ENCODE results near the gene NARS2. TPM values are rescaled to one million over a fixed set of nuclear protein-coding genes. Genes with fewer than 3 reads are reported as not detected.

NARS2 gene
- total RNA-seq, 1 experiment from 2014 or later, result 26.9 TPM

DNA sequence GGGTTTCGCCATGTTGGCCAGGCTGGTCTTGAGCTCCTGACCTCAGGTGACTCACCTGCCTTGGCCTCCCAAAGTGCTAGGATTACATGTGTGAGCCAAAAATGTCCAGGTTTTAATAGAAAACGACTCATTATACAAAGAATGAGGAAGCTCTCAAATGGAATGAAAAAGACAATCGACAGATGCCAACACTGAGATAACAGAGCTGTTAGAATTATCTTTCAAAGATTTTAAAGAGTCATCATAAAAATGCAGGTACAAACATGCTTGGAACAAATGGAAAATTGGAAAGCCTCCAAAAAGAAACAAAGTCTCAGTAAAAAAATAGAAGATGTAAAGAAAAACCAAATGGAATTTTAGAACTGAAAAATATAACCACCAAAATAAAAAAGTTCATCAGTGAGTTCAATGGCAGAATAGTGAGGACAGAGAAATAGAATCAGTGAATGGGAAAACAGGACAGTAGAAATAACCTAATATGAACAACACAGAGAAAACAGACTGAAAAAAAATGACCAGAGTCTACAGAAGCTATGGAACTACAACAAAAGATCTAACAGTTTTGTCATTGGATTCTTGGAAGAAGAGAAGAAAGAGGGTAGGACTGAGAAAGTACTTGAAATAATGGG lies 168.0 kb downstream of the NARS2 start:
- in situ Hi-C loops (cut with HindIII; ENCODE audit: low pct_unique_long_range_greater_than_20kb, low sequenced_read_pairs), result no loop called here
- DNase-seq (ENCODE audit: low read depth), result peak; percentile 26

DNA sequence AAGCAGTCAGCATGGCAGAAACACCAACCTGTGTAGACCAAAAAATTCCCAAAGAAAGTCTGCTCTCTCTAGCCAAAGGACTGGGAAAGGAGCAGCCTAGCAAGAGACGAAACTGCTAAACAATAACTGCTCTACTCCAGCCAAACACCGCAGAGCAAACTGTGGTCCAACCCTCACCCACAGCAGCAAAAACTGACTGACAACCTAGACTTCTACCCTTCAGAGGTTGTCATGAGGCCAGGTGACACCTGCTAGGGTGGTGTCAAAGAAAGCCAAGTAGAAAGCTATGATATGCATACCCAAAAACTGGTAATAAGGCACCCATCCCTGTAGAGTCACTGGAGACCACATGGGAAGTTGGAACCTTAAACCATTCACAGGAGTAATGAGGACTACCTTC lies 168.9 kb downstream of the NARS2 start:
- in situ Hi-C loops (cut with HindIII; ENCODE audit: low pct_unique_long_range_greater_than_20kb, low sequenced_read_pairs), result no loop called here
- DNase-seq (ENCODE audit: low read depth), result no peak

DNA sequence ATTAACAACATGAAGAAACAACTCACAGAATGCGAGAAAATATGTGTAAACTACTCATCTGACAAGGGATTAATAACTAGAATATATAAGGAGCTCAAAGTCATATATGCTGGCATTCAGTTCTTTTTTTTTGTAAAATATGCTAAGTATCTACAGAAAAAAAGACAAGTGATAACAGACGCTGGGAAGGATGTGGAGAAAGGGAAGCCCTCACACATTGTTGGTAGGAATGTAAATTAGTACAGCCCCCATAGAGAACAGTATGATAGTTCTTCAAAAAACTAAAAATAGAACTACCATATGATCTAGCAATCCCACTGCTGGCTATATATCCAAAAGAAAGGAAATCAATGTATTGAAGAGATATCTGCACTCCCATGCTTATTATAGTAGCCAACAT lies 170.9 kb downstream of the NARS2 start:
- in situ Hi-C loops (cut with HindIII; ENCODE audit: low pct_unique_long_range_greater_than_20kb, low sequenced_read_pairs), result no loop called here
- DNase-seq (ENCODE audit: low read depth), result no peak

DNA sequence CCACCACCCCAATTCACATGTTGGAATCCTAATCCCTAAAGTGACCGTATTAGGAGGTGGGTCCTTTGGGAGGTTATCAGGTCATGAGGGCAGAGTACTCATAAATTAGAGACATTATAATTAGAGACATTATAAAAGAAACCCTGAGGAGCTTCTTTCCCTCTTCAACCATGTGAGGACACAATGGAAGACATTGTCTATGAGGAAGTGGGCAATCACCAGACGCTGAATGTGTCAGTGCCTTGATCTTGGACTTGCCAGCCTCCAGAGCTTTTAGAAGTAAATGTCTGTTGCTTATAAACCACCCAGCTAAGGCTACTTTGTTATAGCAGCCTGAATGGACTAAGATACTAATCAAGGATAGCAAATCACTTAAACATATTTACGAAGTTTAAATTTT lies 171.8 kb downstream of the NARS2 start:
- DNase-seq (ENCODE audit: low read depth), result no peak
- in situ Hi-C loops (cut with HindIII; ENCODE audit: low pct_unique_long_range_greater_than_20kb, low sequenced_read_pairs), result no loop called here

DNA sequence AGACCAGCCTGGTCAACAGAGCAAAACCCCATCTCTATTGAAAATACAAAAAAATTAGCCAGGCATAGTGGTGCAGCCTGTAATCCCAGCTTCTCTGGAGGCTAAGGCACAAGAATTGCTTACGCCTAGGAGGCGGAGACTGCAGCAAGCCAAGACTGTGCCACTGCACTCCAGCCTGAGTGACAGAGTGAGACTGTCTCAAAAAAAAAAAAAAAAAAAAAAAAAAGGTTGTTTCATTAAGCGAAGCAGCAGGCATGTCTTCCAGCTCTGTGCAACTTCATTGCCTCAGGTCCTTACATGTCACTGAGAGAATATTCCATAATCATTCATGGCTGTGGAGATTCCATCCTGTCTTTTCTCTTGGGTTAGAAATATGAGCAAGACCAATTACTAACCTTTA lies 174.0 kb downstream of the NARS2 start:
- in situ Hi-C loops (cut with HindIII; ENCODE audit: low pct_unique_long_range_greater_than_20kb, low sequenced_read_pairs), result no loop called here
- no peak for DNase-seq (ENCODE audit: low read depth)

DNA sequence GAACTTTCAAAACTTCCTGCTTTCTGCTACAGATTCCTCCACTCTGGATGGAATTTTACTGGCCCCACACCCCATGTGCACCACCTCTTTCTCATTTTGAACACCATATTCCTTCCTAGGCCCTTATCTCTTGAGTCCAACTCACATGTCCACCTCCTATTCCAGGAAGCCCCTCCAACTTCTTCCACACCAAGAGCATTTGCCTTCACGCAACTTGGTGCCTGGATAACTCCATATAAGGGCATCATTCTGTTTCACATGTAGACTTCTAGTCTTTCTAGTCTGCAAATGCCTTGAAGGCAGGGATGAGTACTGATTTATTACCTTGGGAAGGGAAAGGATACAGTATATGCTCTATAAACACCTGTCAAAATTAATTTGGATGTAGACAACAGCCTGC lies 174.5 kb downstream of the NARS2 start:
- in situ Hi-C loops (cut with HindIII; ENCODE audit: low pct_unique_long_range_greater_than_20kb, low sequenced_read_pairs), result no loop called here
- no peak for DNase-seq (ENCODE audit: low read depth)

DNA sequence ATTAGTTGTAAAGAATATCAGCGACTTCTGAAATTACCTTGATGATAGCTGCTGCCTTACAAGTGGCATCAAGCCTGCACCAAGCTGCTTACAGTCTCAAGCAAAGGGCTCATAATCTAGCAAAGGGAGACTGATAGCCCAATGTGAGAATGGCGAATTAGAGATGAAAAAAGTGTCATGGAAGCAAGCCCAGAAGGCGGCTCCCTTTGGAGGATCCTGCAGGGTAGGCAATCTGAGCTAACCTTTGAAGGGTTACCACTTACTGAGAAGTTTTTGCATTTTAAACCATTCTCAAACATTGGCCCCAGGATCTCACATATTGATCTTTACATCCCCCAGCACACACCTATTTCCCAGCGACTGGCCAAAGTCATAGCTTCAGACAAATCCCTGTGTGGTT lies 175.5 kb downstream of the NARS2 start:
- in situ Hi-C loops (cut with HindIII; ENCODE audit: low pct_unique_long_range_greater_than_20kb, low sequenced_read_pairs), result no loop called here
- no peak for DNase-seq (ENCODE audit: low read depth)

DNA sequence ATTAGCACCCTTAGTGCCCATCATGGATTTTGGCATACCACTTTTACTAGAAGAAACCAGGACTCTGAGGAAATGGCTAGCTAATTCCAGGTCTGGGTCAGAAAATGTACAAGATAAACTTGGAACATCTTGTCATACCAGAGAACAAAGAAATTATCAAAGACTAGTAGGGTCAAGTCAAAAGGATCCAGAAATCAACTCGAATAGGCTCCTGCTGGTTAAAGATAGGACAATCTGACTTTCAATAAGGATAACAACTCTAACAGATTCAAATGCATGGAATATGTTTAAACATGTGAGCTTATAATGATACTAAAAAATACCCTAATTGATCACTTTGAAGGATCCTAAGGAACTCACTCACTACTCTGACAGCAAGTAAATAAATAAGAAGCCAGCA lies 175.9 kb downstream of the NARS2 start:
- in situ Hi-C loops (cut with HindIII; ENCODE audit: low pct_unique_long_range_greater_than_20kb, low sequenced_read_pairs), result no loop called here

DNA sequence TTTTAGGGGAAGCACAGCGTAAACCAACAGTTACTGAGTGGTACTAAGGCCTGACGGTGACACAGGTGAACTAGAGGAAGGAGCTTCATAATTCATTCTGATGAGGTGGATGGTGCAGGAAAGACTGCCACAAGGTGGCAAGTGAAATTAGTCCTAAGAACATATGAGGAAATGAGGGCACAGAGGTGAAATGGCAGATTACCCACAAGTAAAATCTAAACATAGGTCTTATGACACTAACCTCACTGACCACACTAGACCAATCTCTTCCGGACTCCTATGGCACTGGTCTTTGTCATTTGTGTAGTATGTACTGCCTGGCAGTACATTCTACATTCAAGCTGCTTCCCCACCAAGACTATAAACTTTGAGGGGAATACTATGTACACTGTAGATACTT lies 177.3 kb downstream of the NARS2 start:
- in situ Hi-C loops (cut with HindIII; ENCODE audit: low pct_unique_long_range_greater_than_20kb, low sequenced_read_pairs), result no loop called here

More for the DNA sequence above, 175.9 kb downstream of the NARS2 start:
- no peak for DNase-seq (ENCODE audit: low read depth)

DNA sequence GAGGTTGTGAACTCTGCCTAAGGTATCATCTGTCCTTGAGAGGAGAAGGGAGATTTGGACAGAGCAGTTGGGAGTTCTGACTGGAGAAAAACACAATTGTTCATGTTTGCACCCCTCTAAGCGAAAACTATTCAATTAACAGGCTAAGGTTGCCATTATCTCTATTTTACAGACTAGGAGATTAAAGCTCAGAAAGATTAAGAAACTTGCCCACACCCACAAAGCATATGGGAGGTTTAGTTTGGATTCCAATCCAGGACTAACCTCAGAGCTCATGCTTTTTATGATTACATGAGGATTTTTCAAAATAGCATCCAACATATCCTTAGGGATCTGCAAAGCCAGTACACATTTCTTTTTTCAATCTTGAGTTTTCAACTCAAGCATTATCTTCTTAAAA lies 179.1 kb downstream of the NARS2 start:
- in situ Hi-C loops (cut with HindIII; ENCODE audit: low pct_unique_long_range_greater_than_20kb, low sequenced_read_pairs), result no loop called here
- no peak for DNase-seq (ENCODE audit: low read depth)

More for the DNA sequence above, 177.3 kb downstream of the NARS2 start:
- DNase-seq (ENCODE audit: low read depth), result no peak

DNA sequence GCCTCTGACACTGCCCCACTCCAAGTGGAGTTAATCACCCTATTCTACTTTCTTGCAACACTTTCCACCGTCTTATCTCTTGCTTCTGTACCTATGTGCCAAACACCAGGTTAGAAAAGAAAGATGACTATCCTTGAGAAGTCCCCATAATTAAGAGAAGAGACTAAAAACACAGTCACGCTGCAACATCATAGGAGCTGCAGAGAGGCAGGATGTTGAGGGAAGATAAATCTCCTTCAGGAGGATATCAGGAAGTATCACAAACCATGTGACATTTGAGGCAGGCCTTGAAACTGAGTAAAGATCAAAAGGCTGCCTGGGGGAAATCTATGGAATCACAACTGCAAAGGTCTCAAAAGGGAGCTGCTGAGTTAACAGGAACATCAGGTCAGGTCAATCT lies 181.8 kb downstream of the NARS2 start:
- in situ Hi-C loops (cut with HindIII; ENCODE audit: low pct_unique_long_range_greater_than_20kb, low sequenced_read_pairs), result no loop called here
- DNase-seq (ENCODE audit: low read depth), result no peak

DNA sequence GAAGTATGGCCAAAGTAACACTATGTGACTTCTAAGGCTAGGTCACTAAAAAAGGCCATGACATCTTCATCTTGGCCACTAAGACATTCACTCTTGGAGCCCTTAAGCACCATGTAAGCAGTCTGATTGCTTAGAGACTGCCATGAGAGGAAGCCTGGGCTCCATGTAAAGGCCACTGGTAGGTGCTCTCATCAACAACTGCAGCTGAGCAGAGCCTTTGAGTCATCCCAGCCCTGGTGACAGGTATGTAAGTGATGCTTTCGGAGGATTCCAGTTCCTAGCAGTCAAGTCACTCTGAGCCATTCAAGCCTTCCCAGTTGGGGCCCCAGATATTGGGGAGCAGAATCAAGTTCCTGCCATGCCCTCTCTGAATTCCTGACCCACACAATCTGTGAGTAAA lies 183.2 kb downstream of the NARS2 start:
- in situ Hi-C loops (cut with HindIII; ENCODE audit: low pct_unique_long_range_greater_than_20kb, low sequenced_read_pairs), result no loop called here
- no peak for DNase-seq (ENCODE audit: low read depth)

DNA sequence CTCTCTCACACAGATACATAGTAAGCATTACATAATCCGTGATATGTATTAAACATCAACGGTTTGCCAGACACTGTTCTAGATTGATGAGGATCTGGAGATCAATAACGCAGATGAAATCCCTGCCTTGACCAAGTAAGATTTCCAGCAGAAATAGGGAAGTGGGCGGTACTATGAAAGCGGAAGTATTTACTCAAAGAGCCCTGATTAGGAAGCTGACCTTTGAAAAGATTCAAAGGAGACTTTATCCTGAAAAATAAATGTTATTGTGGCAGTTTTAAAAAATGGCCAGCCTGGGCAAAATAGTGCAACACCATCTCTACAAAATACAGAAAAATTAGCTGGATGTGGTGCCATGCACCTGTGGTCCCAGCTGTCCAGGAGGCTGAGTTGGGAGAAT lies 183.9 kb downstream of the NARS2 start:
- no peak for DNase-seq (ENCODE audit: low read depth)
- in situ Hi-C loops (cut with HindIII; ENCODE audit: low pct_unique_long_range_greater_than_20kb, low sequenced_read_pairs), result no loop called here

DNA sequence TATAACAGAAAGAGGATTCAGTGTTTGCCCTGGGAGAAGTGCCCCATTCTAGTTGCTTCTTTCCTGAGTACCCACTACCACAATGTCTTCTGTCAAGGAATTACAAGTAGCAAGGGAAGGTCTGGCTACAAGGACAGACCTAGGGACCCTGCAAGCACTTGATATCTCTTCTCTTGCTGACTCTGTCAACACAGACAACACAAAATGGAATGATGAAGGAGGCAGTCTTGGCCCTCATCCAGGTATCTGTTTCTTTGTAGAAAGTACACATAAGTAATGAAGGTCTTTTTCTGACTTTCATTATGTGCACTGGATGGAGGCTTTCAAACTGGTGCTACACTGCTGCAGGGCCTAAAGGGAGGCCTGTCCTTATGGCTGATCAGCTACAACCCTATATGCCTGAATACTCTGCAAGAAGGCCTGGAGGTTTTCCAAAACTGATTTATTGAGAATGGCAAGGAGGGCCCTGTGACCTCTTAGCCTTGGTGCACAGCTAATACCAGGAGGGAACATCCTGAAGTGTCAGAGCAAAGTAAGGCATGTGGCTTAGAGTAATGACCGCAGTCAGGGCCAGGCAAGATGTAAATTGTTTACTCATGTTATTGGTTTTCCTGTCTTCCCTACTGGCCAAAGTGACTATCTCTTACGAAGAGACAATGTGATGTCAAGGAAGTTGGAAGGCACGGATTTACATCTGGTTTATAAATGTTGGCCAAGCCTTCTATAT lies 188.3 kb downstream of the NARS2 start:
- in situ Hi-C loops (cut with HindIII; ENCODE audit: low pct_unique_long_range_greater_than_20kb, low sequenced_read_pairs), result no loop called here
- DNase-seq (ENCODE audit: low read depth), result no peak

Other genes with a start within 250 kb of the NARS2 start
- 1.9 and 9.7 TPM in 2 replicates for gene GAB2, start 157.0 kb downstream of the NARS2 start, total RNA-seq (2014; rRNA removed; shearing (Covaris generic); ENCODE audit: low replicate concordance)